ENCODE data around the gene LMAN2.

- TF ChIP-seq, protein P1, sequence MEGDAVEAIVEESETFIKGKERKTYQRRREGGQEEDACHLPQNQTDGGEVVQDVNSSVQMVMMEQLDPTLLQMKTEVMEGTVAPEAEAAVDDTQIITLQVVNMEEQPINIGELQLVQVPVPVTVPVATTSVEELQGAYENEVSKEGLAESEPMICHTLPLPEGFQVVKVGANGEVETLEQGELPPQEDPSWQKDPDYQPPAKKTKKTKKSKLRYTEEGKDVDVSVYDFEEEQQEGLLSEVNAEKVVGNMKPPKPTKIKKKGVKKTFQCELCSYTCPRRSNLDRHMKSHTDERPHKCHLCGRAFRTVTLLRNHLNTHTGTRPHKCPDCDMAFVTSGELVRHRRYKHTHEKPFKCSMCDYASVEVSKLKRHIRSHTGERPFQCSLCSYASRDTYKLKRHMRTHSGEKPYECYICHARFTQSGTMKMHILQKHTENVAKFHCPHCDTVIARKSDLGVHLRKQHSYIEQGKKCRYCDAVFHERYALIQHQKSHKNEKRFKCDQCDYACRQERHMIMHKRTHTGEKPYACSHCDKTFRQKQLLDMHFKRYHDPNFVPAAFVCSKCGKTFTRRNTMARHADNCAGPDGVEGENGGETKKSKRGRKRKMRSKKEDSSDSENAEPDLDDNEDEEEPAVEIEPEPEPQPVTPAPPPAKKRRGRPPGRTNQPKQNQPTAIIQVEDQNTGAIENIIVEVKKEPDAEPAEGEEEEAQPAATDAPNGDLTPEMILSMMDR (IDR thresholded peaks at IDR 0.05; ENCODE audit: insufficient read depth, low read depth, low read length): no peak
- TF ChIP-seq EZH2 (IDR thresholded peaks at IDR 0.05; ENCODE audit: insufficient read depth, low read length): no peak
Measured at GRCh38 chr5:177335701-177336065, 15.8 kb downstream of the LMAN2 start.

Data from astrocyte (in vitro differentiated cells and primary cell).